SK-N-SH (cell line): ENCODE measurements around the gene ELP4. TPM values are rescaled to one million over a fixed set of nuclear protein-coding genes. Genes with fewer than 3 reads are reported as not detected.
A peak's percentile ranks its signal among the peaks of the same experiment; 100 is the strongest.

Experiments used
- CTCF ChIA-PET: fragments of 300-600, 350-600 bp; formaldehyde crosslinking; extraction: SDS; loops from one replicate; lab custom pipeline; 2021; lab: Yijun Ruan, JAX
- POLR2A ChIA-PET: fragments of 350-600 bp; sonication (Branson Sonifier 250); formaldehyde crosslinking; extraction: SDS; loops from one replicate; lab custom pipeline; 2020; ENCODE audit warnings: antibody characterized with exemption, inconsistent platforms; lab: Yijun Ruan, JAX
- DNase-seq: peaks from one replicate; pipeline ENCODE4 v3.0.0; 2012
- H2AFZ ChIP-seq: fragments of 200-600 bp; sonication (generic); 2 replicates; pipeline ENCODE4 v1.8.1; 2016; ENCODE audit warnings: antibody characterized with exemption, mild to moderate bottlenecking, low read depth
- H3F3A ChIP-seq: fragments of 200-600 bp; sonication (generic); replicated peaks from 2 replicates; pipeline ENCODE3; 2016; ENCODE audit warnings: antibody characterized with exemption, mild to moderate bottlenecking; ENCODE audit not compliant: insufficient read depth
- H3K27ac ChIP-seq, 2 experiments: fragments of 200-500 bp in 1 of 2; fragments of 200-600 bp in 1 of 2; sonication (Bioruptor generic) in 1 of 2; sonication (generic), shearing (Covaris generic) in 1 of 2; 2 replicates each; pipeline versions ENCODE4 v1.5.1 to v1.6.1; 2014 to 2016; ENCODE audit warnings: low read depth in 2 of 2, inconsistent platforms in 1 of 2, low read length in 1 of 2, mild to moderate bottlenecking in 1 of 2, mixed read lengths in 1 of 2
- H3K27me3 ChIP-seq: fragments of 200-600 bp; sonication (generic), shearing (Covaris generic); 2 replicates; pipeline ENCODE4 v1.6.1; 2016; ENCODE audit warnings: mixed run types; ENCODE audit not compliant: insufficient read depth
- H3K36me3 ChIP-seq, 2 experiments: fragments of 200-500 bp in 1 of 2; fragments of 200-600 bp in 1 of 2; sonication (Bioruptor generic) in 1 of 2; sonication (generic) in 1 of 2; replicated peaks in 1 of 2; 2 replicates each; pipeline versions ENCODE3 to v1.5.1; 2014 to 2016; ENCODE audit warnings: low read length in 1 of 2, mild to moderate bottlenecking in 1 of 2; ENCODE audit not compliant: insufficient read depth in 2 of 2, control insufficient read depth in 1 of 2
- H3K4me1 ChIP-seq, 2 experiments: fragments of 200-500 bp in 1 of 2; fragments of 200-600 bp in 1 of 2; sonication (Bioruptor generic) in 1 of 2; sonication (generic), shearing (Covaris generic) in 1 of 2; 2 replicates each; pipeline versions ENCODE4 v1.5.1 to v1.6.1; 2014 to 2016; ENCODE audit warnings: low read depth in 1 of 2, low read length in 1 of 2, mixed run types in 1 of 2; ENCODE audit not compliant: insufficient read depth in 2 of 2, control insufficient read depth in 1 of 2
- H3K4me2 ChIP-seq: fragments of 200-600 bp; sonication (generic), shearing (Covaris generic); 2 replicates; pipeline ENCODE4 v1.6.1; 2017; ENCODE audit warnings: mixed run types
- H3K4me3 ChIP-seq, 2 experiments: fragments of 200-500 bp in 1 of 2; fragments of 200-600 bp in 1 of 2; sonication (Bioruptor generic) in 1 of 2; sonication (generic), shearing (Covaris generic) in 1 of 2; 2 replicates each; pipeline versions ENCODE4 v1.5.1 to v1.8.1; 2014 to 2016; ENCODE audit warnings: low read depth in 2 of 2, inconsistent platforms in 1 of 2, low read length in 1 of 2, mild to moderate bottlenecking in 1 of 2, mixed read lengths in 1 of 2, moderate library complexity in 1 of 2
- H3K79me2 ChIP-seq: fragments of 200-600 bp; sonication (generic); 2 replicates; pipeline ENCODE4 v1.8.1; 2017; ENCODE audit warnings: mild to moderate bottlenecking; ENCODE audit not compliant: insufficient read depth
- H3K9ac ChIP-seq: fragments of 200-600 bp; sonication (generic); 2 replicates; pipeline ENCODE4 v1.6.1; 2017; ENCODE audit warnings: mixed run types
- H3K9me2 ChIP-seq: fragments of 200-600 bp; sonication (generic); 2 replicates; pipeline ENCODE4 v1.6.1; 2017; ENCODE audit warnings: mixed run types
- H3K9me3 ChIP-seq: fragments of 200-600 bp; sonication (generic); 2 replicates; pipeline ENCODE4 v1.6.1; 2017; ENCODE audit warnings: mixed run types, mild to moderate bottlenecking, moderate library complexity
- H4K20me1 ChIP-seq: fragments of 200-600 bp; sonication (generic); 2 replicates; pipeline ENCODE4 v1.6.1; 2017; ENCODE audit warnings: mild to moderate bottlenecking, mixed run types; ENCODE audit not compliant: insufficient read depth
- EZH2phosphoT487 ChIP-seq: fragments of 200-600 bp; sonication (generic); IDR thresholded peaks from 2 replicates; pipeline ENCODE4 v1.6.1; 2017; ENCODE audit warnings: low read depth, mixed run types, mild to moderate bottlenecking, antibody characterized with exemption, moderate library complexity, borderline replicate concordance
- GABPA ChIP-seq: IDR thresholded peaks from 2 replicates; pipeline ENCODE4 v1.4.0; 2012; ENCODE audit warnings: low read depth, mild to moderate bottlenecking
- JUND ChIP-seq: IDR thresholded peaks from 2 replicates; pipeline ENCODE4 v1.4.0; 2012
- NFIC ChIP-seq: IDR thresholded peaks from 2 replicates; pipeline ENCODE4 v1.4.0; 2012; ENCODE audit warnings: borderline replicate concordance
- NRF1 ChIP-seq: IDR thresholded peaks from 2 replicates; pipeline ENCODE4 v1.6.1; 2012; ENCODE audit warnings: low read depth, mild to moderate bottlenecking, low read length
- RCOR1 ChIP-seq: fragments of 150-350 bp; IDR thresholded peaks from 2 replicates; pipeline ENCODE4 v1.6.1; 2017; ENCODE audit warnings: antibody characterized with exemption, low read length
- RFX5 ChIP-seq: IDR thresholded peaks from 2 replicates; pipeline ENCODE4 v1.6.1; 2012; ENCODE audit warnings: mild to moderate bottlenecking, improper control_type of control experiment, low read length
- SMC3 ChIP-seq: IDR thresholded peaks from 2 replicates; pipeline ENCODE4 v1.6.1; 2012; ENCODE audit warnings: low read depth, low read length, improper control_type of control experiment
- TCF12 ChIP-seq: IDR thresholded peaks from 2 replicates; pipeline ENCODE4 v1.4.0; 2012
- TEAD4 ChIP-seq: IDR thresholded peaks from 2 replicates; pipeline ENCODE4 v1.4.0; 2012; ENCODE audit warnings: mild to moderate bottlenecking, borderline replicate concordance; ENCODE audit not compliant: insufficient read depth
- YY1 ChIP-seq: IDR thresholded peaks from 2 replicates; pipeline ENCODE4 v1.4.0; 2012; ENCODE audit warnings: low read depth, mild to moderate bottlenecking
- WGBS: methylation state at CpG from one replicate; pipeline ENCODE4 v1.1.6; 2017; ENCODE audit warnings: low lambda C conversion rate; 5-methylcytosine and 5-hydroxymethylcytosine counted together
- polyA plus RNA-seq, 3 experiments: library from polyadenylated mRNA; depleted of rRNA; stranded (reverse); fragments of >200 nt; gene quantifications; 2 replicates each; pipeline ENCODE4 v1.2.3, GENCODE V29; 2012
- TF ChIP-seq, protein P1 (sequence below): fragments of 150-350 bp; IDR thresholded peaks from 2 replicates; pipeline ENCODE4 v1.6.1; 2017; ENCODE audit warnings: antibody characterized with exemption, low read length, low read depth, borderline replicate concordance
- TF ChIP-seq, protein P2 (sequence below): fragments of 200-600 bp; sonication (generic); IDR thresholded peaks from 2 replicates; pipeline ENCODE4 v1.6.1; 2017; ENCODE audit warnings: antibody characterized with exemption, mild to moderate bottlenecking, moderate library complexity

ELP4 gene
- polyA plus RNA-seq, 1 of the 3 experiments (the other 2 are of a cell fraction): 7.0 TPM

DNA sequence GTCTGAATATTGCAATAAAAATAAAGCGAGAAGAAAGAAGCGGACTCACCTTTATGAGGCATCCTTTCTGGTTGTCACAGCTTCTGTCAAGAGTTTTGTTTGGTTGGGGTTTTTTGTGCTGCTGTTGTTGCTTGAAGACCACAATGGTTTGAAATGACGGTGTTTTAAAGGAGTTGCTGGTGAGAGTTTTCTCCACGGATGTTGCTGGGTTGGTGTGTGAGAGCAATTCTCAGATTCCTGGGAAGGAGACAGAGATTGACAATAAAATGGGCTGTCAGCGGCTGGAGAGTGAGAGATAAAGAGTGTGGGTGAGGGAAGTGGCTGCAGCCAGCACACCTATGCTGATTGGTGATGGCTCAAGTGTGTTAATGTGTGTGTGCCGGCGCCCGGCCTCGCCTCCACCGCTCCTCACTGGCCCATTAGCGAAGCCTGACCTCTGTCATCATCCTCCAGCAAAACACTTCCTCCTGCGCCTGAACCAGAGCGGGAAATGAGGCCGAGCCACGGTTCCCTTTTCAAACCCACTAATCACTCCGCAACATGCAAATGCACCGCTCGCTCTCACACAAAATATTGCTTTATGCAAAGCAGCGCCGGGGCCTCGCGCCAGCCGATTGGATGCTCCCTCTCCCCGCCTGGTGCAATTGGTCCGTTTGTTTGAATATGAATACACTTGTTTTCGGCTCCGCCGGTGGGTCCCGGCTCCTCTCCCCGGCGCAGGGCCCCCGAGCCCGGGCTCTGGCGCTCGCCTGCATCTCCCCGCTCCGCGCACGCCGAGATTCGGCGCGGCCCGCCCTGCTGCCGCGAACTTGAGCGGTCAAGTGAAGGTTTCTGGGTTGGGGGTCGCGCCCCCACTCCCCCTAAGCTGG, 301.4 kb downstream of the ELP4 start, which contains the start of gene PAX6:
Gene PAX6 (minus strand): TSS at position 544 of the 869 bp plus-strand sequence. CDS start 4,911 bp downstream, outside the sequence.
- peak; percentile 20; the same call in 1 of the 2 replicates for TF ChIP-seq EZH2phosphoT487
- TF ChIP-seq SMC3: no peak
- Histone ChIP-seq H4K20me1 (peaks cover 27% of the 10 kb centered on the region), H3K27me3 (peaks cover 98% of the 10 kb centered on the region), H2AFZ (peak within 1 kb of the TSS; percentile 22; the same call in 1 of the 2 replicates), H3K4me1 (peaks cover 6 to 17% of the 10 kb centered on the region in 2 experiments; a peak in 2 of 4 replicates), H3K79me2 (no peaks in the 10 kb centered on the region), H3K27ac (no peak within 1 kb of the TSS), H3K9me3 (no peaks in the 10 kb centered on the region), H3K4me2 (peak within 1 kb of the TSS; percentile 82), H3F3A (no peaks in the 10 kb centered on the region), H3K9ac (no peak within 1 kb of the TSS), H3K4me3 (peak within 1 kb of the TSS; percentile 6 to 39; a peak in 2 of 4 replicates), H3K36me3 (no peaks in the 10 kb centered on the region), H3K9me2 (no peaks in the 10 kb centered on the region)
- POLR2A ChIA-PET: no interaction called here
- CTCF ChIA-PET: interaction anchor here (0.7 to 1.9 kb wide), 2 partner anchors 12 to 20 kb away, joined by 3 to 6 read pairs; no protein-coding TSS in a partner anchor
- peak; percentile 60 for DNase-seq
- WGBS: 4% methylated on average over 31 of the region's 49 CpGs

DNA sequence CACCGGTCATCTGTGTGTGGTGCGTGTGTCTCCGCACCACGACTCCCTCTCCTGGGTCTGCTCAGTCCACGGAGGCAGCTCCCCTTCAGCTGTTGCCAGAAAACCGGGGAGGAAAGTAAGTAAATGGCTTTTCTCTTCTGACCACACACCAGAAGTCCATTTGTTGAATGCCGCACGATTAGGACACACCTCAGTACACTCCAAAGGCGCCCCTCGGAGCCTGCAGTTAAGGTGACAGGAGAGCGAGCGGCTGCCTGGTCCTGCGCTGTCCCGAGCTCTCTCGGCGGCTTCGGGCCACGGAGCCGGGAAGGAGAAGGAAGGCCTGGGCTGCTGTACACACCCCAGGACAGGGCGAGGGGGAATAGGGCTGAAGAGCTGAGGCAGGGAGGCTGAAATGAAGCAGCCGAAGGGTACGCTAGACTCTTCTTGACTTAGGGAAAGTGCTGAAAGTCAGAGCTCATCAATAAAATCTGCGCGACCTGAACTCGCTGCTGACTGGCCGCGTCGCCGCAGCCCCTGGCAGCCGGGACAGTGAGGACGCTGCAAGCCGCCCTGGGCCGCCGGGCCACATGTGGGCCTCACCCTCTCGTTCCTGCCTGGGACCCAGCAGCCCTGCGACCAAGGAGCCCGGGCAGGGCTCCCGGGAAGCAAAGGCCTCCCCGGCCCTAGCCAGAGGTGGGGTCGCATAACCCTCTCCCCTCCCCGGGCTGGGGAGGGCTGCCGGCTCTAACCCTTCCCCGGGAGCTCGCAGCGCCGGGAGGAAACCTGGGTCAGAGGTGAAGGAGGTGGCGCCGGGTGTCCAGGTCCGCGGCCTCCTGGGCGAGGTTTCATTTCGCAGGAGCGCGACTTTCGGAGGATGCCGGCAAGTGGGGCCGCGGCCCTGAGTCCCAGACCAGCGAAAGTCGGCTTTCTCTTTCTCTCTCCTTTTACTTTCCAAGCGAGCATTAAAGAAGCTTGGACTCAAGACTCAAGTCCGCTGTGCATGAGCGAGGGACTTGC, 303.1 kb downstream of the ELP4 start:
- Histone ChIP-seq H3K9me2 (no peaks in the 10 kb centered on the region), H4K20me1 (peaks cover 32% of the 10 kb centered on the region), H3K4me2 (peak overlapping the region; percentile 79), H3K36me3 (no peaks in the 10 kb centered on the region), H3K79me2 (no peaks in the 10 kb centered on the region), H3K27me3 (peaks cover 98% of the 10 kb centered on the region), H3F3A (no peaks in the 10 kb centered on the region), H3K4me3 (peak overlapping the region; percentile 24 to 37; a peak in 3 of 4 replicates), H3K27ac (no peak overlapping the region), H3K4me1 (peaks cover 6 to 30% of the 10 kb centered on the region in 2 experiments; a peak in 2 of 4 replicates), H3K9me3 (no peaks in the 10 kb centered on the region), H2AFZ (peak overlapping the region; percentile 24; the same call in 1 of the 2 replicates), H3K9ac (no peak overlapping the region)
- ChIA-PET CTCF (interaction anchor here (1.5 kb wide), 1 partner anchor 14 kb away, joined by 10 read pairs; no protein-coding TSS in a partner anchor), POLR2A (no interaction called here)
- TF ChIP-seq GABPA (no peak), EZH2phosphoT487 (peak; percentile 92)
- DNase-seq: peak; percentile 62
- WGBS: 12% methylated on average over 32 of the region's 63 CpGs

DNA sequence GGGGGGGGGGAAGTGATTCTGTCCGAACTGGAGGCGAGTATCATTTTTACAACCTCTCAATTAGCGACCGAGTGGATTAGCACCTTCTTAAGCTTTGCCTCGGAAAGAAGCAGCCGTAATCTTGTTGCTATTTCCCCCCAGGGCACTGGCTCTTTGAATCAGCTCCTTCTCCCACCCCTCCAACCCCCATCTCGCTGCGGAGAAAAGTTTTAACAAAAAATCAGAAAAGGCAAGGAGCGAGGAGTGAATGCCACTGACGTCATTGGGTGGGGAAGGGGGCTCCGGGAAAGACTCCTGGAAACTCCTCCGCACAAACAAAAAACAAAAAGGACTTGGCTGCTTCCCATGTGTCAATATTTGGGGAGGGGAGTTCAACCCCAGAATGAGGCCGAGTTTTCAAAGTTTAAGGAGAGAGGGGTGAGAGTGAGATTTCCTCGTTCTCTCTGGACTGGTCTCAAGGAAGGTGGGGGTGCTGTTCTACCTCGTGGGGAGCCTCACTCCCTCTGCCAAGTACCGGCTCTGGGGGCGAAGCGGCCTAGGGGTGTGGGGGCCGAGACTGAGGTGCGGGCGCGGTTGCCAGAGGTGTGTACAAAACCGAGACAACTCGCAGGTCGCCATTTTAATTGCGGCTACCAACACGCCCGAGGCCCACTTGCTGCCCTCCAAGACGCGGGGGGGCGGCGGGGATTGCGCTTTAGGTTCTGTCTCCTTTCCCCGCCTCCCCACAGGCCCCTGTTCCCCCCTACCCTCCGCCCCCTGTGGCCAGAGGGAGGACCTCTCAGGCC, 304.0 kb downstream of the ELP4 start:
- no peaks in the 10 kb centered on the region for H3K9me2 ChIP-seq
- no peak overlapping the region for H3K9ac ChIP-seq
- ChIA-PET POLR2A (no interaction called here), CTCF (no interaction called here)
- no peak overlapping the region for H2AFZ ChIP-seq
- H3K27me3 ChIP-seq: peaks cover 98% of the 10 kb centered on the region
- H3K36me3 ChIP-seq: no peaks in the 10 kb centered on the region
- H3F3A ChIP-seq: no peaks in the 10 kb centered on the region
- peak overlapping the region; percentile 79; the same call in 1 of the 2 replicates for H3K4me2 ChIP-seq
- H3K79me2 ChIP-seq: no peaks in the 10 kb centered on the region
- 19% methylated on average over 33 of the region's 35 CpGs for WGBS
- peaks cover 32% of the 10 kb centered on the region for H4K20me1 ChIP-seq
- H3K4me3 ChIP-seq: no peak overlapping the region
- H3K9me3 ChIP-seq: no peaks in the 10 kb centered on the region
- no peak overlapping the region for H3K27ac ChIP-seq
- H3K4me1 ChIP-seq: peaks cover 6 to 30% of the 10 kb centered on the region in 2 experiments; a peak in 2 of 4 replicates
- DNase-seq: peak; percentile 23
- TF ChIP-seq NRF1: no peak
- TF ChIP-seq TEAD4: no peak
- no peak for TF ChIP-seq SMC3
- no peak for TF ChIP-seq YY1
- TF ChIP-seq EZH2phosphoT487: no peak
- TF ChIP-seq, protein P1, sequence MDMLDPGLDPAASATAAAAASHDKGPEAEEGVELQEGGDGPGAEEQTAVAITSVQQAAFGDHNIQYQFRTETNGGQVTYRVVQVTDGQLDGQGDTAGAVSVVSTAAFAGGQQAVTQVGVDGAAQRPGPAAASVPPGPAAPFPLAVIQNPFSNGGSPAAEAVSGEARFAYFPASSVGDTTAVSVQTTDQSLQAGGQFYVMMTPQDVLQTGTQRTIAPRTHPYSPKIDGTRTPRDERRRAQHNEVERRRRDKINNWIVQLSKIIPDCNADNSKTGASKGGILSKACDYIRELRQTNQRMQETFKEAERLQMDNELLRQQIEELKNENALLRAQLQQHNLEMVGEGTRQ: no peak
- no peak for TF ChIP-seq JUND
- no peak for TF ChIP-seq RCOR1
- TF ChIP-seq, protein P2, sequence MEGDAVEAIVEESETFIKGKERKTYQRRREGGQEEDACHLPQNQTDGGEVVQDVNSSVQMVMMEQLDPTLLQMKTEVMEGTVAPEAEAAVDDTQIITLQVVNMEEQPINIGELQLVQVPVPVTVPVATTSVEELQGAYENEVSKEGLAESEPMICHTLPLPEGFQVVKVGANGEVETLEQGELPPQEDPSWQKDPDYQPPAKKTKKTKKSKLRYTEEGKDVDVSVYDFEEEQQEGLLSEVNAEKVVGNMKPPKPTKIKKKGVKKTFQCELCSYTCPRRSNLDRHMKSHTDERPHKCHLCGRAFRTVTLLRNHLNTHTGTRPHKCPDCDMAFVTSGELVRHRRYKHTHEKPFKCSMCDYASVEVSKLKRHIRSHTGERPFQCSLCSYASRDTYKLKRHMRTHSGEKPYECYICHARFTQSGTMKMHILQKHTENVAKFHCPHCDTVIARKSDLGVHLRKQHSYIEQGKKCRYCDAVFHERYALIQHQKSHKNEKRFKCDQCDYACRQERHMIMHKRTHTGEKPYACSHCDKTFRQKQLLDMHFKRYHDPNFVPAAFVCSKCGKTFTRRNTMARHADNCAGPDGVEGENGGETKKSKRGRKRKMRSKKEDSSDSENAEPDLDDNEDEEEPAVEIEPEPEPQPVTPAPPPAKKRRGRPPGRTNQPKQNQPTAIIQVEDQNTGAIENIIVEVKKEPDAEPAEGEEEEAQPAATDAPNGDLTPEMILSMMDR: no peak
- no peak for TF ChIP-seq NFIC
- TF ChIP-seq RFX5: no peak
- TF ChIP-seq TCF12: no peak
